Thymus (tissue), 11 donors: Measurements from ENCODE around the gene DUSP11. TPM values are rescaled to one million over a fixed set of nuclear protein-coding genes. Genes with fewer than 3 reads are reported as not detected.
"Not testable (repeated sequence)": the region's sequence is repeated elsewhere in the genome, so short reads cannot be mapped to it uniquely, and the experiment has no call there.

Experiments
- DNase-seq, 9 donors: peaks; one replicate each; pipeline ENCODE4 v3.0.0-alpha.2; 2013; ENCODE audit warnings: low spot score in 9 of 9, low read depth in 6 of 9, missing footprints in 1 of 9
- H3K27ac ChIP-seq, 2 donors: one replicate each; pipeline ENCODE4 v1.5.1; 2013; ENCODE audit warnings: control low read depth in 1 of 2, low read depth in 1 of 2, low read length in 1 of 2, mild to moderate bottlenecking in 1 of 2, moderate library complexity in 1 of 2
- H3K27me3 ChIP-seq, 2 donors: one replicate each; pipeline ENCODE4 v1.5.1; 2013; ENCODE audit warnings: low read length in 1 of 2; ENCODE audit not compliant: control insufficient read depth in 2 of 2, insufficient read depth in 1 of 2
- H3K36me3 ChIP-seq, 2 donors: one replicate each; pipeline ENCODE4 v1.5.1; 2013; ENCODE audit warnings: low read length in 1 of 2, mild to moderate bottlenecking in 1 of 2, moderate library complexity in 1 of 2; ENCODE audit not compliant: control insufficient read depth in 2 of 2, insufficient read depth in 2 of 2
- H3K4me1 ChIP-seq, 2 donors: one replicate each; pipeline ENCODE4 v1.5.1; 2013; ENCODE audit warnings: low read length in 2 of 2; ENCODE audit not compliant: control insufficient read depth in 2 of 2, insufficient read depth in 2 of 2
- H3K4me3 ChIP-seq, 2 donors: one replicate each; pipeline ENCODE4 v1.5.1; 2013; ENCODE audit warnings: low read length in 2 of 2, control low read depth in 1 of 2, mild to moderate bottlenecking in 1 of 2
- H3K9me3 ChIP-seq, 2 donors: one replicate each; pipeline ENCODE4 v1.5.1; 2013; ENCODE audit warnings: low read length in 1 of 2, mild to moderate bottlenecking in 1 of 2; ENCODE audit not compliant: control insufficient read depth in 2 of 2, insufficient read depth in 1 of 2
- WGBS: extraction: QIAGEN DNeasy Blood & Tissue Kit; methylation state at CpG from one replicate; pipeline ENCODE4 v1.1.7; 2013; 5-methylcytosine and 5-hydroxymethylcytosine counted together
- polyA plus RNA-seq: library from polyadenylated mRNA; stranded (reverse); fragments of 200-250 nt; gene quantifications from one replicate; pipeline ENCODE4 v1.2.3, GENCODE V29; 2013
- total RNA-seq: library from RNA; stranded (reverse); fragments of 120-200 nt; gene quantifications from one replicate; pipeline ENCODE4 v1.2.4, GENCODE V29; 2013
- donor health status: healthy.

DUSP11 gene
- total and polyA plus RNA-seq, 2 donors, result 31.2 to 38.7 TPM

- Histone ChIP-seq H3K27me3 (no peaks in the 10 kb centered on the region), H3K4me3 (no peak overlapping the region), H3K36me3 (no peaks in the 10 kb centered on the region), H3K9me3 (no peaks in the 10 kb centered on the region), H3K4me1 (peaks cover 5 to 8% of the 10 kb centered on the region in 2 donors), H3K27ac (no peak overlapping the region)
- DNase-seq, result no peak
- WGBS, result 89% methylated on average over 2 of the region's 2 CpGs
Measured at GRCh38 chr2:73823416-73823815, 43.5 kb upstream of the DUSP11 start.

- 92% methylated on average over 2 of the region's 2 CpGs for WGBS
- H3K27me3 ChIP-seq, result no peaks in the 10 kb centered on the region
- no peaks in the 10 kb centered on the region for H3K9me3 ChIP-seq
- no peaks in the 10 kb centered on the region for H3K36me3 ChIP-seq
- no peak overlapping the region for H3K27ac ChIP-seq
- H3K4me1 ChIP-seq, result peaks cover under 1 to 4% of the 10 kb centered on the region in 2 donors
- no peak for DNase-seq
- no peak overlapping the region for H3K4me3 ChIP-seq
Measured at GRCh38 chr2:73822991-73823390, 43.1 kb upstream of the DUSP11 start.

GRCh38 chr2:73822276-73822675, 42.4 kb upstream of the DUSP11 start:
- no peaks in the 10 kb centered on the region for H3K4me1 ChIP-seq
- WGBS, result 90% methylated on average over 1 of the region's 1 CpG

GRCh38 chr2:73821669-73822068, 41.8 kb upstream of the DUSP11 start:
- Histone ChIP-seq H3K9me3 (no peaks in the 10 kb centered on the region), H3K27me3 (no peaks in the 10 kb centered on the region), H3K36me3 (no peaks in the 10 kb centered on the region), H3K4me1 (no peaks in the 10 kb centered on the region), H3K27ac (no peak overlapping the region), H3K4me3 (no peak overlapping the region)
- 92% methylated on average over 2 of the region's 2 CpGs for WGBS
- no peak for DNase-seq

More at GRCh38 chr2:73822276-73822675, 42.4 kb upstream of the DUSP11 start:
- H3K27me3 ChIP-seq, result no peaks in the 10 kb centered on the region
- no peak overlapping the region for H3K4me3 ChIP-seq
- no peak for DNase-seq
- H3K36me3 ChIP-seq, result no peaks in the 10 kb centered on the region
- H3K9me3 ChIP-seq, result no peaks in the 10 kb centered on the region
- no peak overlapping the region for H3K27ac ChIP-seq

GRCh38 chr2:73821227-73821626, 41.3 kb upstream of the DUSP11 start:
- WGBS, result 8% methylated on average over 2 of the region's 2 CpGs
- Histone ChIP-seq H3K27me3 (no peaks in the 10 kb centered on the region), H3K27ac (no peak overlapping the region), H3K36me3 (no peaks in the 10 kb centered on the region), H3K4me1 (no peaks in the 10 kb centered on the region), H3K4me3 (no peak overlapping the region), H3K9me3 (no peaks in the 10 kb centered on the region)
- DNase-seq, result no peak

GRCh38 chr2:73818296-73818695, 38.4 kb upstream of the DUSP11 start:
- H3K4me1 ChIP-seq, result no peaks in the 10 kb centered on the region
- H3K4me3 ChIP-seq, result no peak overlapping the region
- no peaks in the 10 kb centered on the region for H3K36me3 ChIP-seq
- no peaks in the 10 kb centered on the region for H3K27me3 ChIP-seq
- H3K9me3 ChIP-seq, result no peaks in the 10 kb centered on the region
- no peak overlapping the region for H3K27ac ChIP-seq
- WGBS, result 94% methylated on average over 18 of the region's 18 CpGs
- no peak for DNase-seq

GRCh38 chr2:73812635-73813034, 32.7 kb upstream of the DUSP11 start:
- no peak for DNase-seq

GRCh38 chr2:73811878-73812277, 32.0 kb upstream of the DUSP11 start:
- H3K27me3 ChIP-seq, result no peaks in the 10 kb centered on the region

More at GRCh38 chr2:73812635-73813034, 32.7 kb upstream of the DUSP11 start:
- Histone ChIP-seq H3K9me3 (no peaks in the 10 kb centered on the region), H3K4me1 (no peaks in the 10 kb centered on the region), H3K27ac (no peak overlapping the region), H3K27me3 (no peaks in the 10 kb centered on the region), H3K4me3 (no peak overlapping the region), H3K36me3 (no peaks in the 10 kb centered on the region)

GRCh38 chr2:73783883-73784282, 4.0 kb upstream of the DUSP11 start, which contains the start of gene C2orf78:
C2orf78 (plus strand) TSS chr2:73784183; CDS start chr2:73784310, 127 bp downstream.
- WGBS, result 69% methylated on average over 3 of the region's 3 CpGs
- DNase-seq, H3K36me3 ChIP-seq, H3K4me1 ChIP-seq, H3K27me3 ChIP-seq, H3K4me3 ChIP-seq, H3K9me3 ChIP-seq, H3K27ac ChIP-seq: not testable (repeated sequence)

More at GRCh38 chr2:73811878-73812277, 32.0 kb upstream of the DUSP11 start:
- Histone ChIP-seq H3K27ac (no peak overlapping the region), H3K4me1 (no peaks in the 10 kb centered on the region), H3K4me3 (no peak overlapping the region), H3K36me3 (no peaks in the 10 kb centered on the region), H3K9me3 (no peaks in the 10 kb centered on the region)
- no peak for DNase-seq

GRCh38 chr2:73783402-73783801, 3.5 kb upstream of the DUSP11 start:
- H3K36me3 ChIP-seq, H3K4me3 ChIP-seq, H3K27me3 ChIP-seq, H3K4me1 ChIP-seq, DNase-seq, H3K27ac ChIP-seq, H3K9me3 ChIP-seq: not testable (repeated sequence)
- WGBS, result 93% methylated on average over 15 of the region's 15 CpGs
